ENCODE data around the gene FBXO15. TPM values are rescaled to one million over a fixed set of nuclear protein-coding genes. Genes with fewer than 3 reads are reported as not detected.

Gene FBXO15
- total RNA-seq, 4 donors from 2014 or later = not detected

- TF ChIP-seq CTCF (IDR thresholded peaks at IDR 0.05 in 4 of 5, conservative IDR thresholded peaks at IDR 0.05 in 1 of 5) (no peak), POLR2A (IDR thresholded peaks at IDR 0.05) (no peak)
- DNase-seq (no peak), ATAC-seq (no peak)
- in situ Hi-C loops (cut with MboI; ENCODE audit: low sequenced_read_pairs in 4 of 4) (no loop called here), intact Hi-C loops (cut with DNase I; ENCODE audit: low total_unique reads) (no loop called here)
- Histone ChIP-seq H3K27ac (no peak overlapping the region), H3K36me3 (no peaks in the 10 kb centered on the region), H3K27me3 (no peaks in the 10 kb centered on the region), H3K9me3 (no peaks in the 10 kb centered on the region), H3K4me3 (no peak overlapping the region), H3K4me1 (no peaks in the 10 kb centered on the region)
Measured at GRCh38 chr18:74063023-74063422, 84.6 kb downstream of the FBXO15 start.

DNA sequence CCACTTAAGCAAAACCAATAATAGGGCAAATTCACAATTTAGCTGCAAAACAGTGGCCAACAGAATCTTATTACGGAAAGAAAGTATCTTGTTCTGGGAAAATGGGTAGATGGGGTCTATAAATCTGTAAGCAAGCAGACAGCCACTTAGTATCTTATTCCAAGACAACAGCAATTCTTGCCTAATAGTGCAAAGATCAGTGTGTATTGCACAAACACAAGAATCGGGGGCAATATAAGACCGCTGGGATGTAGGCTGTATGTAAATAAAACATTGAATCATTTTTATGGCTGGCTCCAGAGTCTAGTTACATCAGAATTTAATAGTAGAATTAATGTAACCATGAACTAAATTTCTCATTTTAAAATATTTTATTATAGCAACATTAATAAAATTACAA is 85.6 kb downstream of the FBXO15 start:
- TF ChIP-seq CTCF (IDR thresholded peaks at IDR 0.05 in 4 of 5, conservative IDR thresholded peaks at IDR 0.05 in 1 of 5) (no peak), POLR2A (IDR thresholded peaks at IDR 0.05) (no peak)
- H3K4me1 ChIP-seq = no peaks in the 10 kb centered on the region
- intact Hi-C loops (cut with DNase I; ENCODE audit: low total_unique reads) = no loop called here
- no peak overlapping the region for H3K4me3 ChIP-seq
- H3K9me3 ChIP-seq = no peaks in the 10 kb centered on the region
- no peak overlapping the region for H3K27ac ChIP-seq
- in situ Hi-C loops (cut with MboI; ENCODE audit: low sequenced_read_pairs in 4 of 4) = no loop called here
- H3K27me3 ChIP-seq = no peaks in the 10 kb centered on the region
- no peak for ATAC-seq
- DNase-seq = no peak
- H3K36me3 ChIP-seq = no peaks in the 10 kb centered on the region

DNA sequence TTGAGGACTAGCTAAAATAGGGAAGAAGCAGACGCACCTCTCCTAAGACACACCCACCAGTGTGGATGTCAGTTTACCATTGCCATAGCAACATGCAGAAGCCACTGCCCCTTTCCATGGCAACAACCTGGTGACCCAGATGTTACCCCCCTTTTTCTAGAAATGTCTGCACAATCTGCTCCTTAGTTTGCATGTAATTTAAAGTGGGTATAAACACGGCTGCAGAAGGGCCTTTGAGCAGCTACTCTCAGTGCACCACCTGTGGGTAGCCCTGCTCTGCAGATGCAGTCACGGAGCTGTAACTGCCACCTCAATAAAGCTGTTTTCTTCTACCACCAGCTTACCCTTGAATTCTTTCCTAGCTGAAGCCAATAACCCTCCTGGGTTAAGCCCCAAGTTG is 87.1 kb downstream of the FBXO15 start:
- H3K36me3 ChIP-seq = no peaks in the 10 kb centered on the region
- no peaks in the 10 kb centered on the region for H3K4me1 ChIP-seq
- no peaks in the 10 kb centered on the region for H3K9me3 ChIP-seq
- in situ Hi-C loops (cut with MboI; ENCODE audit: low sequenced_read_pairs in 4 of 4) = no loop called here
- intact Hi-C loops (cut with DNase I; ENCODE audit: low total_unique reads) = no loop called here
- ATAC-seq (no peak), DNase-seq (no peak)
- no peak overlapping the region for H3K27ac ChIP-seq
- H3K27me3 ChIP-seq = no peaks in the 10 kb centered on the region
- no peak for TF ChIP-seq CTCF (IDR thresholded peaks at IDR 0.05 in 4 of 5, conservative IDR thresholded peaks at IDR 0.05 in 1 of 5)
- TF ChIP-seq POLR2A (IDR thresholded peaks at IDR 0.05) = no peak
- no peak overlapping the region for H3K4me3 ChIP-seq

DNA sequence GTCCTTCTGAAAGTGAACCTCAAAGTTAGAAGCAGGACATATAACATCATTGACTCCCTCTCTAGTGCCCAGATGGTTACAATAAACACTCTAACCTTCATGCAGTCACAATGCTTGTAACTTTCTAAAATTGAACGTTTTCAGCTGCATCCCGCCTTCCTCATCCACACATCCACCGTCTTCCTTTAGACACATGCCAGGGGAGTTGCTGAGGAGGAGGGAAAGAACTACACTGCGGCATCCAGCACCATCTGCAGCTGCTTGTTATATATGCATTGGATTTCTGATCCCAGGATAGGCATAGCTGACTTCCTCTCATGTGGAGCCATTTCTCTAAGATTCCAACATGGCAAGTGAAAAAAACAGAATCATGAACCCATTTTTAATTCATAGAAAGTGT is 96.8 kb downstream of the FBXO15 start:
- in situ Hi-C loops (cut with MboI; ENCODE audit: low sequenced_read_pairs in 4 of 4) (no loop called here), intact Hi-C loops (cut with DNase I; ENCODE audit: low total_unique reads) (no loop called here)
- DNase-seq = no peak
- Histone ChIP-seq H3K27me3 (no peaks in the 10 kb centered on the region), H3K27ac (no peak overlapping the region), H3K9me3 (no peaks in the 10 kb centered on the region), H3K4me1 (no peaks in the 10 kb centered on the region), H3K4me3 (no peak overlapping the region), H3K36me3 (no peaks in the 10 kb centered on the region)
- no peak for ATAC-seq
- TF ChIP-seq CTCF (IDR thresholded peaks at IDR 0.05 in 4 of 5, conservative IDR thresholded peaks at IDR 0.05 in 1 of 5) = no peak
